ENCODE results near the gene SYT2.

DNA sequence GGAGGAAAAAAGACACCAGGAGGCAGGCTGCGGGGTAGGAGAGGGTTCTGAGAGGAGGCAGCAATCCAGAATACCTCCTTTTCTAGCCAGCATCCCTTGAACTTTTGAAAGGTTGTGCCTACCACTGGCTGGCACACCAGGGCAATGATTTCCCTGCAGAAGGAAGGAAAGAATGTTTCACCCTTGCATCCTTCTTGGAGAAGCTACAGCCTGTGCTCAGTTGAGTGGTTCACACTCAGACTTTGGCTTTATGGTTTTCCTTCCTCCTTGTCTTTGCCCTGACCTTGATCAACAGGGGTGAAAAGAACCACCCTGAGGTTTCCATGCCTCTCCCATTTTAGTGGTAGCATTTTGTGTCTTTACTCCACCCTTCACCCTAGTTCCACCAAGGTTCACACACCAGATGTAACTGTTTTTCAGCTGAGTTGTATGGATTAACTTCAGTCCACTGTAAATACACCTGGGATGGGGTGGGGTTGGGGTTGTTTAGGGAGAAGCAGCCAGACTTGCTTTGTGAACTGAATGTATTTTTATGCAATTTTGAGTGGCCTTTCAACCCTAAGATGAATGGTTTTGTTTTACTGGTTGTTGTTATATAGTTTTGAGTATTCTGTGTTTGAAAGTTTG, 122.3 kb downstream of the SYT2 start:
- TF ChIP-seq, protein P1, sequence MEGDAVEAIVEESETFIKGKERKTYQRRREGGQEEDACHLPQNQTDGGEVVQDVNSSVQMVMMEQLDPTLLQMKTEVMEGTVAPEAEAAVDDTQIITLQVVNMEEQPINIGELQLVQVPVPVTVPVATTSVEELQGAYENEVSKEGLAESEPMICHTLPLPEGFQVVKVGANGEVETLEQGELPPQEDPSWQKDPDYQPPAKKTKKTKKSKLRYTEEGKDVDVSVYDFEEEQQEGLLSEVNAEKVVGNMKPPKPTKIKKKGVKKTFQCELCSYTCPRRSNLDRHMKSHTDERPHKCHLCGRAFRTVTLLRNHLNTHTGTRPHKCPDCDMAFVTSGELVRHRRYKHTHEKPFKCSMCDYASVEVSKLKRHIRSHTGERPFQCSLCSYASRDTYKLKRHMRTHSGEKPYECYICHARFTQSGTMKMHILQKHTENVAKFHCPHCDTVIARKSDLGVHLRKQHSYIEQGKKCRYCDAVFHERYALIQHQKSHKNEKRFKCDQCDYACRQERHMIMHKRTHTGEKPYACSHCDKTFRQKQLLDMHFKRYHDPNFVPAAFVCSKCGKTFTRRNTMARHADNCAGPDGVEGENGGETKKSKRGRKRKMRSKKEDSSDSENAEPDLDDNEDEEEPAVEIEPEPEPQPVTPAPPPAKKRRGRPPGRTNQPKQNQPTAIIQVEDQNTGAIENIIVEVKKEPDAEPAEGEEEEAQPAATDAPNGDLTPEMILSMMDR (IDR thresholded peaks at IDR 0.05), result no peak
- no peak for TF ChIP-seq POLR2AphosphoS5 (IDR thresholded peaks at IDR 0.05)
- TF ChIP-seq POLR2A (IDR thresholded peaks at IDR 0.05), result no peak
